ENCODE results near the gene PBX3.

Gene PBX3

DNA sequence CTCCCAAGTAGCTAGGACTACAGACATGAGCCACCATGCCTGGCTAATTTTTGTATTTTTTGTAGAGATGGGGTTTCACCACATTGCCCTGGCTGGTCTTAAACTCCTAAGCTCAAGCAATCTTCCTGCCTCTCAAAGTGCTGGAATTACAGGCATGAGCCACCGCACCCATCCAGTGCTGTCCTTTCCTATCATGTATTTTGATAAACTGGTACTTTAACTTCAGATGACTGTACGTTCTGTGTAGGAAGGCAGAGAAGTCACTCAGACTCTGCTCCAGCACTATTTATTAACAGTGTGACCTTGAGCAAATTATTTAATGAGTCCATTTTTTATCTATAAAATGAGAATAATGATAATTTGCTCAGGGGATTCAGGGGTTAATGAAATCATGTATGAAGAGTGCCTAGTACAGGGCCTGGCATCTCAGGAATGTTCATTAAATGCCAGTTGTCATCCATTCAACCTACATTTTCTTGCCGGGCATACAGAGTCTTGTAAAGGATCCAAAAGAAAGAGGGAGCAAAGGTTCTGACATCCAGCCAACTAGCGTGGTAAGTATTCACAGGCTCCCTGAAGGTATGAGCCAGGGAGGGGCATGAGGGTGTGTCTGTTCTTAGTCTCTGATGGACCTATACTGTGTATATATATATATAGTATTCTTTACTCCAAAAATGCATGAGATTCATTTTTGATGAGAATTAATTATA lies 201.9 kb downstream of the PBX3 start:
- no peak for DNase-seq (ENCODE audit: low read depth, low spot score)

DNA sequence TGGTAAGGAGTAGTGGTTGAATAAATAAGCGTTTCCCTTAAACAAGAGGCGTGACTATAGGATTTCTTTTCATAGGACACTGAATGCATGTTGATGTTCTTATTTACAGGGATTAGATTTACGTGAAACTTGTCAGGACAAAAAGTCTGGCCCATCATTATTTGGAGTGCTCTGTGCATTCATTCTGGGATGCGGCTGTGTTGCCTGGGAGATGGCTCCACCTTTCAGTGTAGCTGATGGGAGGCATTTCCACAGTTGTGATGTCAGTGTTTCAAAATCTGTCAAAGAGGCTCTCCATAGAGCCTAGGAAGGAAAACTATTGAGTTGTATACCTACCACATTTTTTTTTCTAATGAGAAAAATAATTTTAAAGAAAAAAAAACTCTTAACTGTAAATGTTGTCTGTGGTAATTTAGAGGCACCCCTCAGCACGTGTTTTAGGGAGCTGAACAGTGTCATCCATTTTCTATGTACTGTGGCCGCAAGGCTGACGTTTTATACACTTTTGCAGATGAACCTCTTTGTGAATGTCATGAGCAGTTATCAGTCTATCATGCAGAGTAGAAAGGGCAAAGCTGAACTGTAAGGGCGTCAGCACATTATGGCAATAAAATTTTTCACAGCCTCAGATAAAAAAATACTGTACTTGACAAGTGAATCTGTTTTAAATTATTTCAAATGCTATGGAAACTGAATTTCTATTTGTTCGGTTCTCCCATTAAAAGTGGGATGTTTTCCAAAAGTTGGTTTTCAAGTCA lies 202.7 kb downstream of the PBX3 start:
- no peak for DNase-seq (ENCODE audit: low read depth, low spot score)

DNA sequence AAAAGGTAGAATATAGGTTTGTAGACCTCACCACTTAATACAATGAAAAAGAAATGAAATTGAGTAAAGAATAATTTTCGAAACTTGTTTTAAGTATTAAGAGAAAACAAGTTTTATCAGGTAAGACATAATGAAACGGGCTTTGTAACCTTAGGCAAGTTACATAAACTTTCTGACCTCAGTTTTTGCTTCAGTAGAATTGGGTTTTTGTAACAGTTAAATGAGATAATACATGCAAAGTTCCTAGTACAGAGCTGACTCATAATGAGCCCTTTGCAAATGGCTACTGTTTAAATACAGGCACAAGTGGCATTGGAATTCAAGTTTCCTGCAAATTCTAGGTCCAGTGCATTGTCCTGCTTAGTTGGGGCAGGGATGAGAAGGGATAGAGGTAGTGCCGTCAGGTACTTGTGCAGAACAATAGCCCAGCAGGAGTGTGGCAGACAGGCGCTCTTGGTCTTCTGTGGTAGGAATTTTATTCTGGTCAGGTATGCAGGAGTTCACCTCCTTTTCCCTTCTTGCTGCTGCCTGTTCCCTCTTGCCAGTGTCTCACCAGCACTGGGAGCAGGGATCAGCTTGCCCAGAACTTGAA lies 203.8 kb downstream of the PBX3 start:
- peak; percentile 82 for DNase-seq (ENCODE audit: low read depth, low spot score)

DNA sequence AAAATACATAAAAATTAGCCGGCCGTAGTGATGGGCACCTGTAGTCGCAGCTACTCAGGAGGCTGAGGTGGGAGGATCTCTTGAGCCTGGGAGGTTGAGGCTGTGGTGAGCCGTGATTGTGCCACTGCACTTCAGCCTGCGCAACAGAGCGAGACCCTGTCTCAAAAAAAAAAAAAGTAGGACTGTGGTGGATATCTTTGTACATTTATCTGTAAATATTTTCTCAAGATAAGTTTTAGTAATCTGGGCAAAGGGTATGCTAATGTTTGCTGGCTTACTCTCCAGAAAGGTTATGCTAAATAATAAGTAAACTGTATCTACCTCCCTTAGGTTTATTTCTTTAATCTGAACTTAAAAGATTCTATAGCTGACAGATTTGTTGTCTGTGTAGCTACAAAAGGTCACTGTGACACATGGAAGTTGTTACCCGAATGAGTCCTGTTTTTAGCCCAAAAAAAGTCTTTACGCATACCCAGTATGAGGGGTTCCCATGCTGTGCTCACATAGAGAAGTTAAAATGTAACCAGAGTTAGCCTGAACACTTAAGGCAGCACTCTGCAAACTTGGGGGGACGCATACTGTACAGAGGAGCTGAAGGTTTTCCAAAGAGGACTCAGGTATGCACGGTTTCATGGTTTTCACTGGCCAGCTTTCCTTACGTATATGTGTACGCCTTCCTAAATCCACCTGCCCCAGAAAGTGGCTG lies 206.3 kb downstream of the PBX3 start:
- no peak for DNase-seq (ENCODE audit: low read depth, low spot score)

DNA sequence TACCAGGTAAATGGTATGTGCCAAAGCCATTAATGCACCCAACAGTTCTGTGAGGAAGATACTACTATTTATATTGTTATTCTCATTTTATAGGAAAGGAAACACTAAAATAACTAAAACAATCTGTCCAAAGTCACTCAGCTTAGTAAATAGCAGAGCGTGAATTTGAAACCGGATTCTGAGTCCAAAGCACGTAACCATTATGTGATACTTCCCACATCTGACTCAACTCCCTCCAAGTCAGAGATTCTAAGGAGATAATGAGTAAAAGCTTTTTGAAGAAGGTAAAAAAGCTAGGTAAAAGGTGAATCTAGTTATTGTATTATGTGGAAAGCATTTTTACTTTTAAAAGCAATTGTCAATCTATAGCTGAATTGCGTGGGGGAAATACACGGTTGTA lies 208.9 kb downstream of the PBX3 start:
- DNase-seq (ENCODE audit: low read depth, low spot score), result no peak

DNA sequence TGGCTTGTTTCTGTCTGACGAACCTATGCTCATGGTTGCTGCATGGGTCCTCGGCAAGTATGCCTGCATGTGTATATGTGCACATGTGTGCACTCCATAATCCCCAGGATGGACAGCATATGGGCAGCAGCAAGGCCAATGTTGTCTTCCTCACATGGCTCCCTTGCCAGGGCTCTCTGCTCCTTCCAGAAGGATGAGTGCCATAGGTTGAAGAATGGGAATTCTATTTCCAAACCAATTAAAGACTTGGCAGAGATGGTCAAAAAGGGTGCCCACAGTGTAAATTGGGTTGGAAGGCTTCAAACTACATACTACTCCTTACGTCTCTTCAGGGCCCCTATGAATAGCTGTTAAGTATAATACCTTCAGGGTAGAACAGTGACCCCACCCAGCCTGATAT lies 212.1 kb downstream of the PBX3 start:
- DNase-seq (ENCODE audit: low read depth, low spot score), result no peak

DNA sequence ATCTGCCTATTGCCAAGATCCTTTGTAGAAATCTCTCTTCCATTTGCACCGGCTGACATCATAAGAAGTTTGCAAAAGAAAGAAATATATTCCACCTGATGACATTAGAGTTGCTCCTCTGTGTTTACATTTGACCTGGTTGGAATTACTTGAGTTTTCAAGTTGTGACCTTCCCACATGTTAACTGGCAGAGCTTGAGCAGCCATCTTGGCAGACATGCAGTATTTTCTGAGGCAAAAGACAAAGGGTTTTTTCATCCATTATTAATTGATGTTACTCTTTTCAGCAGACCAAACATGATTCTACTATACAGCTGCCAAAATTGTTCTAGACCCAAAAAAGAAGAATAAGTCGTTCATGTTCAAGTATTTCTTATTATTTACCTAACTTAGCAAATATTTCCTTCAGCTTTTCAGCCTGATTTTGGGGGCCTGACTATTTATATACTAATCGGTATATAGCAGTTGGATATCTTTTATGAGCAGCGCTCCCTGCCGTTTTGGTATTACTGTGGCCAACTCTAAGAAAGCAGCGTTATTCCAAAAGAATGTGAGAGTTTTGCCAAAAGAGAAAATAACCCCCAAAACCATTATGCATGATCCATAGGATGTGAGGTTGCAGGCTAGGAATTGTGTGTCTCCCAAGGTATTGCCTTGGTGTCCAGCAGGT lies 212.9 kb downstream of the PBX3 start:
- DNase-seq (ENCODE audit: low read depth, low spot score), result no peak

DNA sequence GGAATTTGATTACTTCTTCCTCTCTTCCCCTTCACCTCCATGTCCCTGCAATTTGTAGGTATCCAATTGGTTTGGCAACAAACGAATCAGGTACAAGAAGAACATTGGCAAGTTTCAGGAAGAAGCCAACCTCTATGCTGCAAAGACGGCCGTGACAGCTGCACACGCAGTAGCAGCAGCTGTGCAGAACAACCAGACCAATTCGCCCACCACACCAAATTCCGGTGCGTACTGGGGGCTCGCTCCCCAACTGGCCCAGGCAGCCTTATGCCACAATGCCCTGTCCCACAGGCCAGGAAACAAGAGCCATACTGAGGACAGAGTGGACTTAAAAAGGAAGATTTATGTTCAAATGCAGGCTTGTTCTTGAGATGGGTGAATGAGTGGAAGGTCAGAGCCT lies 213.5 kb downstream of the PBX3 start:
- DNase-seq (ENCODE audit: low read depth, low spot score), result no peak

DNA sequence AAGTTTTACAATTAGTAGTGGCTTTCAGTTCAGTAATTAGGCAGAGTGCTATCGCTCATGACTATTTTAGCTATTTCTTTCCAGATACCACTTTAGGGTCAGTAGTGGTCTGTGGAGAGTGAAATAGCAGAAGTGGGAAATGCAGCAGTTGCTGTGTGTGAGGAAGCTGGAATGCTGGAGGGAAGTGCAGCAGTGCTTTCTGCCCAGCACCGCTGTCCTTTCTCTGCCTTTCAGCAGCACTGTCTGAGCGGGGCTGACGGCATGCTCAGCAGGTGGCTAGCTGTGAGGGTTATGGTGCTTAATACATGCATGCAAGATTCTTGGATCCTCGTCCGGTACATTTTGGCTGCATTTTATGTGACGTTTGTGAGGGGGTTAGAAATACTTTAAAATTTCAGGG lies 213.9 kb downstream of the PBX3 start:
- DNase-seq (ENCODE audit: low read depth, low spot score), result no peak

DNA sequence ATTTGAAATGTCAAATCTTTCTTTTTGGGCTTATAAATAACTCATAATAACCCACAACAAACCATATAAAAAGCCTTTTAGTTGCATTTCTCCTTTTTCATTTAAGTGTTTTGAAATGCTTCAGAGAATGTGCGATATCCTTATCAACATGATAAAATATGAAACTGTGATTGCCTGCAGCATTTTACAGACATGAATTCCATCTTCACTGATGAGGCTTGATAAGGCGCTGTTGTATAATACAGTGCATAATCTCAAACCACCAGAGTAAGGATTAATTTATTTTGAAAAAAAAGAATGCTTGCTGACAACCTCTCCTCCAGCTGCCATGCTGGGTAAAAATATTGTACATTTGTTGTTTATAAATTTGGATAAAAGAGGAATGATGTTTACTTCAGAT lies 216.8 kb downstream of the PBX3 start:
- no peak for DNase-seq (ENCODE audit: low read depth, low spot score)

DNA sequence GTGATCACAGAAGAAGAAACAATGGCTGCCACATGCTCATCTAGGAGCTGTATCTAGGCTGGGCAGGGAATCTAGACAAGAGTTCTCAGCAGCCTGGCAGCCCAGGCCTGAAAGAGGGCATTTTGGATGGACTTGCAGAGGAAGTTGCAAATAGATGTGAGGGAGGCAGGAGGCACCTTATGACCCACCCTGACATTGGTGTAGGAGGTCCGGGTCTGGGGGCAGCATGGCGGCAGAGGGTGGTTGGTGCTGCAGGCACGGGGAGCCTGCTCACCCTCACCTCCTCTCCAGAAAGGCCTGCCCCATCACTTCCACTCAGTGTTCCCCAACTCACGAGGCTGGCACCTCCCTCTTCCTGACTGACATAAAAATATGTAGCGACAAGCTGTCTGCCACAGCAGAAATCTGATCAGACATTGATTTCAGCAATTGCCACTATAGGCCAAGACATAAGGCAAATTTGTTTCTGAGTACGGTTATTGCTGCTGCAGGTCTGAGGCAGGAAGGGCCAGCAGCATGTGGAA lies 217.6 kb downstream of the PBX3 start:
- no peak for DNase-seq (ENCODE audit: low read depth, low spot score)

DNA sequence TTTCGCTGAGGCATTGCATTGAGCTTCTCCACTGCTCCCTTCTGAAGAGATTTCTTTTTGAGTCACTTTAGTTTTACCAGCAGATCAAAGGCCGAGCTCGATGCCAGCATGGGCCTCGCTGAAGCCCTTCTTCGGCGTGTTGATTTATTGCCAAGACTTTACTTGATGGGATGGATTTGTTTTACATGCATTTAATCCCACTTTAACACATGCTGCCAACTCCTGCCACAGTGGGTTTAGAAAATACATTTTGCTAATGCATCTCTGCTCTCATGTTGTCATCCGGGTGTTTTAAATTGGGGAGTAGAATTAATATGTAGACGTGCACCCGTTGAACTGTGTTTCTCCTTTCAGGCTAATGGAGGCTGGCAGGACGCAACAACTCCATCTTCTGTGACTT lies 218.3 kb downstream of the PBX3 start:
- no peak for DNase-seq (ENCODE audit: low read depth, low spot score)

DNA sequence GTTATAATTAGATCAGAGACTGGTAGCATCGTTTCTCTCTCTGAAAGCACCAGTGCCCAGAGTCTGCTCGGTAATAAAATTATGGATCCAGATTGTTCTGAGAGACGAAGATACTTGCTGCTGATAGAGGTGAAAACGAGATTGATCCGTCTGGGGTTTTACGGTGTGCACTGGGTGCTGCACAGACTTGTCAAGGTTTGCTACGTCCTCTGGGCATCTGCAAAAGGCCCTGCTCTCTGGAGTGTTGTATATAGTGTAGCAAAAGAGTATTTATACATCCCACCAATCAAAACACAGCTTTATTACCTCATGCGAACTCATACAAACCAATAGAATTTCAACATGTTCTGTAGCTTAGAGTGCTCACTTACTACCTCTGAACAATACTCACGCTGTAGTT lies 219.3 kb downstream of the PBX3 start:
- no peak for DNase-seq (ENCODE audit: low read depth, low spot score)

DNA sequence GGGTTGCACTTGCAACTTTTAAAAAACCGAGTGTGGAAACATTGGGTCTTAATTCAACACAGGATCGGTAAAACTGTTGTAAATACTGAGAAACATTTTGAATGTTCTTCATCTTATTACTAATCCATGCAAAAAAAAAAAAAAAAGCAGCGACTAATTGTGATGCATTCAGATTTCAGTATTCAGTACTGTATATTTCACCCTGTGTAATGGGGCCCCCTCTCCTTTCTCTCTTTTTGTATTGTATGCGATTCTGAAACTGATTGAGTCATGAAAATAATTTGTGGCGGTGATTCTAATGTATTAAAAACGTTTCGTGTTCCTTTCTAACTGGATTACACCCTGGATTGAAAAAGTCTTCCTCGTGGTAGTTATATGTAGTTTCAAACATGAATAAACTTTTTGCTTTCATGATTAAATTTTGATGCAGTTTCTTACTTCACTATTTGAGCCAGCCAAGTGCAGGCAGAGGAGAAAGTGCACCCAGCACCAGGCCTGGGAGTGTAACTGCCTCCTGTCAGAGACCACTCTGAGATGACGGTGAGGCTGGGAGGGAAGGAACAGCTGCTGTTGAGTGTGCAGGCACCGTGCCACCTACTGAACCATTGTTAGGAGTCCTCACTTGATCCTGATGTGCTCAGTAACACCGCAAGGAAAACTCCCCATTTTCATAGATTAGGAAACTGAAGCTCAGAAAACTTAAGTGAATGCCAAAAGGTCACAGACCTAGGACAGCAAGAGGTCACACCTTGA lies 220.0 kb downstream of the PBX3 start:
- no peak for DNase-seq (ENCODE audit: low read depth, low spot score)

DNA sequence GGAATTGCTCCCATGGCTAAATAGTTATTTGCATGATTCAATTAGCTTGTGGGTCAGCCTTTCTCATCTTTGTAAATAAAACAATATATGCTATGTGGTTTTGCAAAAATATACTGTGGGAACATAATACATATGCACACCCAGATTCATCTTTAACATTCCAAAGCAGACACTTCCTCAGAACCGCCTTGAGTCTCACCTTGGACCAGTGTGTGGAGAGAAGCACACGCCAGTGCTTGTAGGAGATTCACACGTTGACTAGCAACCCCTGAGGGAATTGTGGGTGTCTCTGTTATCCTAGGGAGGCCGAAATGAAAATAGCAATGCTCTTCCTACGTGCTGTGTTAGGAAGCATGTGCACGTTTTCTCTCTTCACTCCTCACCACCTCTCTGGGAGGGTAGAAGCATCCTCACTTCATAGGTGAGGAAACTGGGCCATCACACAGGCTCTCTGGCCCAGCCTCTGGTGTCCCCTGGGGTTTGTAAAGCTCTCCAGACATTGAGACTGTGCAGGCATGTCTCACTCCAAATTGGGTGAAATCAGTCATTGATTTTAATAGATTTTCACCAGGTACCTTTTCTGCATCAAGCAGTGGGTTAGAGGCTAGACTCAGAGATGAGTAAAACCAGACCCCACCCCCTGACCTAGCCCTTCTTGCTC lies 221.7 kb downstream of the PBX3 start:
- DNase-seq (ENCODE audit: low read depth, low spot score), result no peak

DNA sequence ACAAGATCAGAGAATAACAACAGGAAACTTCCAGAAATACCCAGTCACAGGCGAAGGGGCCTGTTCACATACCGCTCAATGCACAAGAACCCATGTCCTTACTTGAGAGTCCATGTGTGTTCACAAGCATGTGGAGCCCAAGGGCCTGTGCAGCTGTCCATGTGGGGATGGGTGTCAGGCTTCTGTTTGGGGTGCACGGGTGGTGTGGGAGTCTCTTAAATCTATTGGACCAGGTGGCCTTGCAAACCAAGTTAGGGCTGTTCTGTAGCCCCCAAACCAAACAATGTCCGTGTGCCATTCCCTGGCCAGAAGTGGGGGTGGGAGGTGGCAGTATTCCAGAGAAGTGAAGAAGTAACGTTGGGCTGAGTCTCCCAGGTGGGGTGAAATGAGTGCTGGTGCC lies 222.3 kb downstream of the PBX3 start:
- DNase-seq (ENCODE audit: low read depth, low spot score), result no peak

DNA sequence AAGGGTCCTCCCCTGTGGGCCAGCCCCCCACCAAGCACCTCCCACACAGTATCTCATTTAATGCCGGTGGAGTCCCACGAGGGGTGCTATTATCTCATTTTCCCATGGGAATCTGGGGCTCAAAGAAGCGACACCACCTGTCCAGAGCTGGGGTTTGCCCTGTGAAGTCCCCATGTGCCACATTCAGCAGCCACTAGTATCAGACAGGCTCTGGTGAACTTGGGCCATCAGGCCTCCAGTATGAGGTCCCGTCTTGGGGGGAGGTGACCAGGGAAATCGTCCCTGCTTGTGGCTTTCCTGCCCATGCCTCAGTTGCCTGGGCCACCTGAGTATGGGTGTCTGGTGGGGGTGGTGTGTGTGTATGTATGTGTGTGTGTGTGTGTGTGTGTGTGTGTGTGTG lies 222.7 kb downstream of the PBX3 start:
- no peak for DNase-seq (ENCODE audit: low read depth, low spot score)

DNA sequence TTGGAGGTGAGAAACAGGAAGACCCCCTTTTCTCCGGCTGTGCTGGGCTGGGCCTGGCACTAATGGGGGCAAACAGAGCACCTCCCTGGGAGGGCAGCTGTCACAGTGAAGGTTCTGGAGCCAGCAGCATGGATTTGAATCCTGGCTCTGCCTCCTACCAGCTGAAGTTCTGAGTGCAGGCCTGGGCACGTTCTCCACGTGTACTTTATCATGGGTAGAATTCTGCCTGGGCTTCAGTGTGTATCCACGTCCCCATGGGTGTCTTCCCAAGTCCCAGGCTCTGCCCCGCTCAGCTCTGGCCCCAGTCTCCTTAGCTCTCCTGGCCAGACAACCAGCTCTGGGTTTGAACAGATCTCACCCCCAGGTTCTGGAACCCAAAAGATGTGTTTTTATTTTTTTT lies 223.2 kb downstream of the PBX3 start:
- DNase-seq (ENCODE audit: low read depth, low spot score), result no peak

DNA sequence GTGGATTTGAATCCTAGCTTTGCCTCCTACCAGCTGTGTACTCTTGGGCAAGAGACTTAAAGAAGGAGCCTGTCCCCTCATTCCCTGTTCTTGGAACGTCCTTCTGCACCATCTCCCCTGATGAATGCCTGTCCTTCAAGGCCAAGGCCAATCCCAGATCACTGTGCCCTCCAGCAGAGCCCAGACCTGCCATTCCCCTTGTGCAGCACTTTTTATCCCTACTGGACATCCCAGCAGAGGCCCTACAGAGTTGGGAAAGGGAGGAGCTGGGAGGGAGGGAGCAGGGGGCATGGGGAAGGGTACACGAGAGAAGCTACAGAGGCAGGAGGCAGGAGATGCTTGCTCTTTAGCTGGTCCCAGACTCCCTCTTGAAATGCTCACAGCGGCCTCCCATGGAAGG lies 223.9 kb downstream of the PBX3 start:
- DNase-seq (ENCODE audit: low read depth, low spot score), result peak; percentile 19

DNA sequence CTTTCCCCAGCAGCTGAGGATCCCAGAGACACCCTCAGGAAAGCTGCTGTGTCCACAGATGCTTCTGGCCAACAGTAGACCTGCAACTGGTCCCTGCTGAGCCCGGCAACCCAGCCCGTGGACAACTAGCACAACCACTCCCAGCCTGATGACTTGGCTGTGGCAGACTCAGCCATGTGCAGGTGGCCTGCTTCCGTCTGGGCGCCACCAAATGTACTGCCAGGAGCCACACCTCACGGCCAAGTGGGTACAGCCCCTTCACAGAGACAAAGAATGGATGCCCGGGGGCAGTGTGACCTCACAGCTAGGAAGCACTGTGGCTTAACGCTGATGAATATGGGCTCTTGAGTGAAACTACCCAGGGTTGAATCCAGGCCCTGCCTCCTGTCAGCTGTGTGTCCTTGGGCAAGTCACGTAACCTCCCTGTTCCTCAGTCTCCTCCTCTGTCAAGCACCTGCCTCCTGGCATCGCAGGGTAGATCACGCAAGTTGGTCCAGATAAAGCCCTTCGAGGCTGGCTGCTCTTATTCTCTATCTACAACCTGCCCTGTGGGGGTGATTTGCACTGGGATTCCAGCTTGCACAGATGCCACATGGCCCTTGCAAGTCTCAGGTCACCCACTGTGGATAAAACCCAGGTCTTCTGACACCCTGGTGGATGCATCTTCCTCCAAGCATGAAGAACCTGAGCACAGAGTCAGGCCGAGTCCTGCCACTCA lies 225.0 kb downstream of the PBX3 start:
- no peak for DNase-seq (ENCODE audit: low read depth, low spot score)
